Measurements from ENCODE around the gene CWC27. TPM values are rescaled to one million over a fixed set of nuclear protein-coding genes. Genes with fewer than 3 reads are reported as not detected.

Gene CWC27
- total RNA-seq, 1 experiment from 2014 or later, result 12.6 TPM

GRCh38 chr5:65010841-65011240 lies 242.1 kb downstream of the CWC27 start:
- H3K36me3 ChIP-seq (ENCODE audit: low read depth, low read length), result no peaks in the 10 kb centered on the region
- POLR2A ChIA-PET (ENCODE audit: unreplicated experiment), result no interaction called here
- no peak for ATAC-seq

GRCh38 chr5:65012301-65012892 lies 243.7 kb downstream of the CWC27 start:
- TF ChIP-seq EZH2 (IDR thresholded peaks at IDR 0.05; ENCODE audit: low read length, unreplicated experiment) (no peak), CTCF (conservative IDR thresholded peaks at IDR 0.05; ENCODE audit: low read depth, low read length) (no peak)
- no peaks in the 10 kb centered on the region for H3F3A ChIP-seq (ENCODE audit: low read length, unreplicated experiment)
- no peak overlapping the region for H3K4me2 ChIP-seq (ENCODE audit: low read length)
- H4K20me1 ChIP-seq (ENCODE audit: low read length), result no peaks in the 10 kb centered on the region
- H3K9me3 ChIP-seq (ENCODE audit: low read length), result no peaks in the 10 kb centered on the region
- H3K36me3 ChIP-seq (ENCODE audit: low read depth, low read length), result no peaks in the 10 kb centered on the region
- no peak overlapping the region for H3K9ac ChIP-seq (ENCODE audit: low read length)
- H3K4me1 ChIP-seq (ENCODE audit: insufficient read depth, low read length), result no peaks in the 10 kb centered on the region
- H3K4me3 ChIP-seq (ENCODE audit: low read length), result no peak overlapping the region
- intact Hi-C loops (cut with micrococcal nuclease), result no loop called here
- no peak overlapping the region for H2AFZ ChIP-seq (ENCODE audit: low read length)
- CTCF ChIA-PET, result no interaction called here
- BruUV-seq (replicated peaks), result no TSS peak
- no peaks in the 10 kb centered on the region for H3K9me2 ChIP-seq (replicated peaks; ENCODE audit: low read length)
- H3K27ac ChIP-seq (ENCODE audit: low read length), result no peak overlapping the region
- H3K79me2 ChIP-seq (ENCODE audit: low read length), result no peaks in the 10 kb centered on the region
- POLR2A ChIA-PET (ENCODE audit: unreplicated experiment), result no interaction called here
- DNase-seq (no peak), ATAC-seq (no peak)
- no peaks in the 10 kb centered on the region for H3K27me3 ChIP-seq (ENCODE audit: low read length)

More at GRCh38 chr5:65010841-65011240, 242.1 kb downstream of the CWC27 start:
- TF ChIP-seq EZH2 (IDR thresholded peaks at IDR 0.05; ENCODE audit: low read length, unreplicated experiment) (no peak), CTCF (conservative IDR thresholded peaks at IDR 0.05; ENCODE audit: low read depth, low read length) (no peak), EZH2phosphoT487 (IDR thresholded peaks at IDR 0.05; ENCODE audit: borderline replicate concordance, low read length) (no peak)
- Histone ChIP-seq H3K4me1 (ENCODE audit: insufficient read depth, low read length) (peaks cover 5% of the 10 kb centered on the region), H3K79me2 (ENCODE audit: low read length) (no peaks in the 10 kb centered on the region), H3K9me2 (replicated peaks; ENCODE audit: low read length) (no peaks in the 10 kb centered on the region), H3F3A (ENCODE audit: low read length, unreplicated experiment) (no peaks in the 10 kb centered on the region), H3K4me2 (ENCODE audit: low read length) (no peak overlapping the region), H4K20me1 (ENCODE audit: low read length) (no peaks in the 10 kb centered on the region), H3K4me3 (ENCODE audit: low read length) (no peak overlapping the region), H3K27ac (ENCODE audit: low read length) (no peak overlapping the region), H3K9ac (ENCODE audit: low read length) (no peak overlapping the region), H3K27me3 (ENCODE audit: low read length) (no peaks in the 10 kb centered on the region), H2AFZ (ENCODE audit: low read length) (no peak overlapping the region), H3K9me3 (ENCODE audit: low read length) (no peaks in the 10 kb centered on the region)
- no TSS peak for BruUV-seq (replicated peaks)
- no peak for DNase-seq
- intact Hi-C loops (cut with micrococcal nuclease), result no loop called here
- CTCF ChIA-PET, result no interaction called here

- DNase-seq (no peak), ATAC-seq (no peak)
- Histone ChIP-seq H3K27me3 (ENCODE audit: low read length) (no peaks in the 10 kb centered on the region), H3K4me3 (ENCODE audit: low read length) (no peak overlapping the region), H3K9me3 (ENCODE audit: low read length) (no peaks in the 10 kb centered on the region), H3K79me2 (ENCODE audit: low read length) (no peaks in the 10 kb centered on the region), H4K20me1 (ENCODE audit: low read length) (no peaks in the 10 kb centered on the region), H3K9ac (ENCODE audit: low read length) (no peak overlapping the region), H3K9me2 (replicated peaks; ENCODE audit: low read length) (no peaks in the 10 kb centered on the region), H3K4me2 (ENCODE audit: low read length) (no peak overlapping the region), H3K4me1 (ENCODE audit: insufficient read depth, low read length) (no peaks in the 10 kb centered on the region), H2AFZ (ENCODE audit: low read length) (no peak overlapping the region), H3F3A (ENCODE audit: low read length, unreplicated experiment) (no peaks in the 10 kb centered on the region), H3K36me3 (ENCODE audit: low read depth, low read length) (no peaks in the 10 kb centered on the region), H3K27ac (ENCODE audit: low read length) (no peak overlapping the region)
- no TSS peak for BruUV-seq (replicated peaks)
- TF ChIP-seq EZH2phosphoT487 (IDR thresholded peaks at IDR 0.05; ENCODE audit: borderline replicate concordance, low read length), result no peak
- no peak for TF ChIP-seq EZH2 (IDR thresholded peaks at IDR 0.05; ENCODE audit: low read length, unreplicated experiment)
- no peak for TF ChIP-seq CTCF (conservative IDR thresholded peaks at IDR 0.05; ENCODE audit: low read depth, low read length)
- CTCF ChIA-PET, result no interaction called here
- intact Hi-C loops (cut with micrococcal nuclease), result no loop called here
- POLR2A ChIA-PET (ENCODE audit: unreplicated experiment), result no interaction called here
Measured at GRCh38 chr5:65013166-65013565, 244.4 kb downstream of the CWC27 start.

All from PC-3 (cell line).